SU-DHL-6 (cell line): ENCODE measurements around the gene DNAL1.

ENCODE experiments used
- H2AFZ ChIP-seq: fragments of 200-600 bp; sonication (generic); 2 replicates; pipeline ENCODE4 v1.6.1; 2014; ENCODE audit warnings: low read depth, mild to moderate bottlenecking, moderate library complexity, mixed read lengths, antibody characterized with exemption, low read length; ENCODE audit not compliant: severe bottlenecking
- H3F3A ChIP-seq: fragments of 200-600 bp; shearing (Covaris generic); 2 replicates; pipeline ENCODE4 v1.6.0; 2016; ENCODE audit warnings: antibody characterized with exemption, mild to moderate bottlenecking; ENCODE audit not compliant: insufficient read depth
- H3K27ac ChIP-seq: fragments of 200-600 bp; sonication (generic); 2 replicates; pipeline ENCODE4 v1.5.1; 2016; ENCODE audit warnings: low read depth, mild to moderate bottlenecking, low read length, moderate library complexity, mixed read lengths
- H3K27me3 ChIP-seq: fragments of 200-600 bp; sonication (generic), shearing (Covaris generic); 2 replicates; pipeline ENCODE4 v1.6.0; 2014; ENCODE audit warnings: mild to moderate bottlenecking, low read length
- H3K36me3 ChIP-seq: fragments of 200-600 bp; sonication (generic); 2 replicates; pipeline ENCODE4 v1.6.1; 2014; ENCODE audit warnings: mild to moderate bottlenecking, low read length, mixed read lengths
- H3K4me2 ChIP-seq: fragments of 300-600, 200-600 bp; shearing (Covaris generic), sonication (generic); 2 replicates; pipeline ENCODE4 v1.6.0; 2014; ENCODE audit warnings: low read length, low read depth, mild to moderate bottlenecking; ENCODE audit not compliant: poor library complexity, severe bottlenecking
- H3K4me3 ChIP-seq: fragments of 200-600 bp; sonication (generic); 2 replicates; pipeline ENCODE4 v1.5.1; 2014; ENCODE audit warnings: antibody characterized with exemption, low read length, mild to moderate bottlenecking, mixed read lengths; ENCODE audit not compliant: insufficient read depth, poor library complexity, severe bottlenecking
- H3K79me2 ChIP-seq: fragments of 200-600 bp; sonication (generic); 2 replicates; pipeline ENCODE4 v1.6.1; 2014; ENCODE audit warnings: mild to moderate bottlenecking, low read length, moderate library complexity; ENCODE audit not compliant: insufficient read depth
- H3K9ac ChIP-seq: fragments of 200-600 bp; sonication (generic); 2 replicates; pipeline ENCODE4 v1.7.0; 2014; ENCODE audit warnings: mild to moderate bottlenecking, low read length
- H3K9me2 ChIP-seq: fragments of 200-600 bp; sonication (generic); replicated peaks from 2 replicates; pipeline ENCODE4 v1.6.1; 2014; ENCODE audit warnings: low read length; ENCODE audit not compliant: insufficient read depth
- H3K9me3 ChIP-seq: fragments of 200-600 bp; sonication (generic); 2 replicates; pipeline ENCODE4 v1.6.1; 2014; ENCODE audit warnings: low read length, mixed read lengths; ENCODE audit not compliant: insufficient read depth
- H4K20me1 ChIP-seq: fragments of 200-600 bp; sonication (generic); 2 replicates; pipeline ENCODE4 v1.6.1; 2014; ENCODE audit warnings: low read depth, mild to moderate bottlenecking, antibody characterized with exemption, low read length, moderate library complexity, mixed read lengths
- EZH2phosphoT487 ChIP-seq: fragments of 200-600 bp; sonication (generic), shearing (Covaris generic); conservative IDR thresholded peaks from 2 replicates; pipeline ENCODE4 v1.6.1; 2018; ENCODE audit warnings: mild to moderate bottlenecking, antibody characterized with exemption, low read length, moderate library complexity, mixed read lengths
- TF ChIP-seq, protein P1 (sequence below): fragments of 200-600 bp; sonication (generic); IDR thresholded peaks from one replicate; pipeline ENCODE4 v1.5.1; 2017; ENCODE audit warnings: antibody characterized with exemption, mild to moderate bottlenecking, low read length, moderate library complexity; ENCODE audit not compliant: insufficient read depth, poor library complexity, severe bottlenecking

The DNAL1 gene

GRCh38 chr14:73721101-73721821 lies 76.5 kb downstream of the DNAL1 start:
- no peaks in the 10 kb centered on the region for H4K20me1 ChIP-seq
- no peaks in the 10 kb centered on the region for H3K9me2 ChIP-seq
- no peak overlapping the region for H3K4me2 ChIP-seq
- TF ChIP-seq, protein P1, sequence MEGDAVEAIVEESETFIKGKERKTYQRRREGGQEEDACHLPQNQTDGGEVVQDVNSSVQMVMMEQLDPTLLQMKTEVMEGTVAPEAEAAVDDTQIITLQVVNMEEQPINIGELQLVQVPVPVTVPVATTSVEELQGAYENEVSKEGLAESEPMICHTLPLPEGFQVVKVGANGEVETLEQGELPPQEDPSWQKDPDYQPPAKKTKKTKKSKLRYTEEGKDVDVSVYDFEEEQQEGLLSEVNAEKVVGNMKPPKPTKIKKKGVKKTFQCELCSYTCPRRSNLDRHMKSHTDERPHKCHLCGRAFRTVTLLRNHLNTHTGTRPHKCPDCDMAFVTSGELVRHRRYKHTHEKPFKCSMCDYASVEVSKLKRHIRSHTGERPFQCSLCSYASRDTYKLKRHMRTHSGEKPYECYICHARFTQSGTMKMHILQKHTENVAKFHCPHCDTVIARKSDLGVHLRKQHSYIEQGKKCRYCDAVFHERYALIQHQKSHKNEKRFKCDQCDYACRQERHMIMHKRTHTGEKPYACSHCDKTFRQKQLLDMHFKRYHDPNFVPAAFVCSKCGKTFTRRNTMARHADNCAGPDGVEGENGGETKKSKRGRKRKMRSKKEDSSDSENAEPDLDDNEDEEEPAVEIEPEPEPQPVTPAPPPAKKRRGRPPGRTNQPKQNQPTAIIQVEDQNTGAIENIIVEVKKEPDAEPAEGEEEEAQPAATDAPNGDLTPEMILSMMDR, result no peak
- TF ChIP-seq EZH2phosphoT487, result no peak
- H3K79me2 ChIP-seq, result no peaks in the 10 kb centered on the region
- no peak overlapping the region for H2AFZ ChIP-seq
- no peak overlapping the region for H3K27ac ChIP-seq
- H3K27me3 ChIP-seq, result no peaks in the 10 kb centered on the region
- no peak overlapping the region for H3K9ac ChIP-seq
- no peak overlapping the region for H3K4me3 ChIP-seq
- H3K36me3 ChIP-seq, result peaks cover 33% of the 10 kb centered on the region
- no peaks in the 10 kb centered on the region for H3K9me3 ChIP-seq
- H3F3A ChIP-seq, result peaks cover 14% of the 10 kb centered on the region

GRCh38 chr14:73722581-73722980 lies 77.8 kb downstream of the DNAL1 start:
- peaks cover 3% of the 10 kb centered on the region; the same call in 1 of the 2 replicates for H3F3A ChIP-seq
- TF ChIP-seq, protein P1, result no peak
- TF ChIP-seq EZH2phosphoT487, result no peak

DNA sequence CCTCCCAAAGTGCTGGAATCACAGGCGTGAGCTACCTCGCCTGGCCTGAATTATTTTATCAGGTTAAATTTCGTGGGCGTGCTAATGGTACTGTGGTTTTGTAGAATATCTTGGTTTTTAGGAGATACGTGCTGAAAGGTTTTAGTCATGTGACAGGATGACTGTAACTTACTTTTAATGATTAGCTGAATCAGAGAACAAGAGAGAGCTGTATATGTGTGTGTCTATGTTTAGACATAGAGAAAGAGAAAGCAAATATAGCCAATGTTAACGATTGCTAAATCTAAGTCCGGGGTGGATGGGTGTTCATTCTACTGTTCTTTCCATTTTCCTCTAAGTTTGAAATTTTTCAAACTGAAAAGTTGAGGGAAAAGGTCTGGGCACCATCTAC lies 78.6 kb downstream of the DNAL1 start:
- Histone ChIP-seq H3K27ac (no peak overlapping the region), H3K27me3 (no peaks in the 10 kb centered on the region), H3K79me2 (peaks cover 4% of the 10 kb centered on the region; the same call in 1 of the 2 replicates), H4K20me1 (no peaks in the 10 kb centered on the region; the same call in 1 of the 2 replicates), H3K9ac (no peak overlapping the region), H3F3A (no peaks in the 10 kb centered on the region), H3K36me3 (peaks cover 39% of the 10 kb centered on the region), H3K9me3 (no peaks in the 10 kb centered on the region), H3K4me2 (no peak overlapping the region), H3K9me2 (no peaks in the 10 kb centered on the region), H3K4me3 (no peak overlapping the region), H2AFZ (no peak overlapping the region)
- TF ChIP-seq, protein P1, result no peak
- TF ChIP-seq EZH2phosphoT487, result no peak

More at GRCh38 chr14:73722581-73722980, 77.8 kb downstream of the DNAL1 start:
- no peak overlapping the region for H2AFZ ChIP-seq
- H3K9me2 ChIP-seq, result no peaks in the 10 kb centered on the region
- no peaks in the 10 kb centered on the region for H3K79me2 ChIP-seq
- no peaks in the 10 kb centered on the region; the same call in 1 of the 2 replicates for H4K20me1 ChIP-seq
- no peak overlapping the region for H3K4me2 ChIP-seq
- no peak overlapping the region for H3K9ac ChIP-seq
- H3K9me3 ChIP-seq, result no peaks in the 10 kb centered on the region
- H3K27ac ChIP-seq, result no peak overlapping the region
- H3K27me3 ChIP-seq, result no peaks in the 10 kb centered on the region
- no peak overlapping the region for H3K4me3 ChIP-seq
- H3K36me3 ChIP-seq, result peaks cover 32% of the 10 kb centered on the region
